CD14-positive monocyte (primary cell): ENCODE measurements around the gene STAT6. TPM values are rescaled to one million over a fixed set of nuclear protein-coding genes. Genes with fewer than 3 reads are reported as not detected.
"Not testable (repeated sequence)": the region's sequence is repeated elsewhere in the genome, so short reads cannot be mapped to it uniquely, and the experiment has no call there.

ENCODE experiments used
- DNase-seq, 3 donors: peaks; one replicate each; pipeline ENCODE4 v3.0.0-alpha.2; 2011 to 2022
- H2AFZ ChIP-seq: 2 replicates; pipeline ENCODE4 v1.6.0; 2012; ENCODE audit warnings: mild to moderate bottlenecking, low read depth, low read length, inconsistent platforms; ENCODE audit not compliant: insufficient read depth, poor library complexity, severe bottlenecking
- H3K27ac ChIP-seq, 2 donors: 1 replicate in 1 of 2; 2 replicates in 1 of 2; pipeline ENCODE4 v1.5.1; 2012 to 2013; ENCODE audit warnings: low read length in 2 of 2, control low read depth in 1 of 2, inconsistent platforms in 1 of 2, low read depth in 1 of 2, mild to moderate bottlenecking in 1 of 2
- H3K27me3 ChIP-seq, 2 donors: one replicate each; pipeline versions ENCODE4 v1.6.0 to v1.6.1; 2011 to 2013; ENCODE audit warnings: low read length in 2 of 2; ENCODE audit not compliant: control insufficient read depth in 2 of 2, insufficient read depth in 2 of 2
- H3K36me3 ChIP-seq, 2 donors: replicated peaks in 1 of 2; 1 replicate in 1 of 2; 2 replicates in 1 of 2; pipeline versions ENCODE4 v1.5.1 to v1.6.1; 2012 to 2013; ENCODE audit warnings: low read length in 2 of 2, control low read depth in 1 of 2, inconsistent platforms in 1 of 2, mild to moderate bottlenecking in 1 of 2; ENCODE audit not compliant: insufficient read depth in 2 of 2, control insufficient read depth in 1 of 2
- H3K4me1 ChIP-seq, 2 donors: 1 replicate in 1 of 2; 2 replicates in 1 of 2; pipeline versions ENCODE4 v1.5.1 to v1.6.1; 2012 to 2013; ENCODE audit warnings: low read length in 2 of 2, control low read depth in 1 of 2, inconsistent platforms in 1 of 2, mild to moderate bottlenecking in 1 of 2, moderate library complexity in 1 of 2; ENCODE audit not compliant: insufficient read depth in 2 of 2, control insufficient read depth in 1 of 2
- H3K4me2 ChIP-seq: replicated peaks from 2 replicates; pipeline ENCODE3; 2012; ENCODE audit warnings: low read length, moderate library complexity, mild to moderate bottlenecking; ENCODE audit not compliant: poor library complexity, severe bottlenecking; ENCODE audit errors: extremely low read depth
- H3K4me3 ChIP-seq, 3 experiments: fragments of 200-600 bp in 1 of 3; sonication (generic) in 1 of 3; replicated peaks in 1 of 3; 1 replicate in 2 of 3; 2 replicates in 1 of 3; pipeline ENCODE4 v1.5.1; 2011 to 2013; ENCODE audit warnings: low read length in 3 of 3, mild to moderate bottlenecking in 3 of 3, control low read depth in 2 of 3, low read depth in 2 of 3, inconsistent platforms in 1 of 3, moderate library complexity in 1 of 3
- H3K79me2 ChIP-seq: 2 replicates; pipeline ENCODE4 v1.6.0; 2012; ENCODE audit warnings: mild to moderate bottlenecking, control low read depth, inconsistent platforms, low read length, moderate library complexity; ENCODE audit not compliant: insufficient read depth
- H3K9ac ChIP-seq: 2 replicates; pipeline ENCODE4 v1.6.0; 2017; ENCODE audit warnings: low read length, mild to moderate bottlenecking; ENCODE audit not compliant: insufficient read depth, poor library complexity, severe bottlenecking
- H3K9me3 ChIP-seq, 2 donors: replicated peaks in 1 of 2; 1 replicate in 1 of 2; 2 replicates in 1 of 2; pipeline versions ENCODE4 v1.5.1 to v1.6.1; 2012 to 2013; ENCODE audit warnings: low read length in 2 of 2, control low read depth in 1 of 2; ENCODE audit not compliant: control insufficient read depth in 1 of 2, insufficient read depth in 1 of 2
- H4K20me1 ChIP-seq: 2 replicates; pipeline ENCODE4 v1.6.0; 2012; ENCODE audit warnings: mild to moderate bottlenecking, low read length, control low read depth, moderate library complexity; ENCODE audit not compliant: insufficient read depth
- H3K27ac Mint-ChIP-seq, 7 donors: one replicate each; pipeline ENCODE4 v1.8.0; 2020; ENCODE audit warnings: mild to moderate bottlenecking in 7 of 7, mixed read lengths in 7 of 7, moderate library complexity in 6 of 7, inconsistent platforms in 2 of 7
- H3K27me3 Mint-ChIP-seq, 3 donors: one replicate each; pipeline ENCODE4 v1.8.0; 2021 to 2022; ENCODE audit warnings: low read depth in 3 of 3, mild to moderate bottlenecking in 3 of 3, mixed read lengths in 3 of 3, moderate library complexity in 3 of 3, inconsistent platforms in 1 of 3
- H3K36me3 Mint-ChIP-seq, 2 donors: one replicate each; pipeline ENCODE4 v1.8.0; 2020; ENCODE audit warnings: mixed read lengths in 2 of 2, inconsistent platforms in 1 of 2, mild to moderate bottlenecking in 1 of 2
- H3K4me1 Mint-ChIP-seq: one replicate; pipeline ENCODE4 v1.8.0; 2020; ENCODE audit warnings: mild to moderate bottlenecking, mixed read lengths
- H3K4me3 Mint-ChIP-seq, 2 donors: one replicate each; pipeline ENCODE4 v1.8.0; 2020; ENCODE audit warnings: mild to moderate bottlenecking in 2 of 2, mixed read lengths in 2 of 2, moderate library complexity in 1 of 2
- H3K9me3 Mint-ChIP-seq, 7 donors: one replicate each; pipeline ENCODE4 v1.8.0; 2020 to 2022; ENCODE audit warnings: mixed read lengths in 7 of 7, mild to moderate bottlenecking in 6 of 7, moderate library complexity in 6 of 7, inconsistent platforms in 2 of 7
- CTCF ChIP-seq: fragments of 200-600 bp; IDR thresholded peaks from one replicate; pipeline ENCODE4 v1.8.0; 2022; ENCODE audit warnings: antibody characterized with exemption, mild to moderate bottlenecking
- WGBS: methylation state at CpG from one replicate; pipeline ENCODE4 v1.1.5; 2013; ENCODE audit warnings: missing lambda C conversion rate; ENCODE audit not compliant: insufficient coverage; 5-methylcytosine and 5-hydroxymethylcytosine counted together
- intact Hi-C, 2 donors: fragments of 100-400 bp; cut with micrococcal nuclease; formaldehyde crosslinking; loops; one replicate each; pipeline versions ENCODE4 v1.15.0 to v1.15.1; 2023
- polyA plus RNA-seq, 3 donors: library from polyadenylated mRNA; depleted of rRNA in 1 of 3; unstranded in 2 of 3; stranded (reverse) in 1 of 3; fragments of 300-500 nt in 2 of 3; fragments of >200 nt in 1 of 3; fragmentation: Illumina TruSeq in 2 of 3; gene quantifications; 1 replicate in 2 of 3; 2 replicates in 1 of 3; pipeline ENCODE4 v1.2.3, GENCODE V29; 2012 to 2021

STAT6 gene
- polyA plus RNA-seq, 3 donors = 132 to 637 (median 154) TPM

- peak within 1 kb of the TSS; percentile 95 for H3K4me3 Mint-ChIP-seq
- Histone ChIP-seq H3K4me2 (peak within 1 kb of the TSS; percentile 88), H2AFZ (peak within 1 kb of the TSS; percentile 83), H3K9me3 (no peaks in the 10 kb centered on the region), H3K9ac (peak within 1 kb of the TSS; percentile 59), H3K27me3 (no peaks in the 10 kb centered on the region), H3K27ac (peak within 1 kb of the TSS; percentile 31 to 80), H3K36me3 (no peaks in the 10 kb centered on the region), H3K4me3 (peak within 1 kb of the TSS; percentile 64 to 90 (median 83)), H3K79me2 (peaks cover 38% of the 10 kb centered on the region), H3K4me1 (peaks cover 16 to 21% of the 10 kb centered on the region in 2 donors), H4K20me1 (no peaks in the 10 kb centered on the region)
- TF ChIP-seq CTCF = no peak
- H3K9me3 Mint-ChIP-seq = no peaks in the 10 kb centered on the region
- H3K36me3 Mint-ChIP-seq = no peaks in the 10 kb centered on the region
- intact Hi-C loops = loop anchor here in 1 of 2 donors (5.0 kb wide), 1 partner anchor 34 kb away; the partner anchor contains the start of gene STAT6
- DNase-seq = peak; percentile 100
- WGBS = 0% methylated on average over 24 of the region's 39 CpGs
- peak within 1 kb of the TSS; percentile 87 to 94 (median 92) for H3K27ac Mint-ChIP-seq
- peaks cover 23% of the 10 kb centered on the region for H3K4me1 Mint-ChIP-seq
- no peaks in the 10 kb centered on the region for H3K27me3 Mint-ChIP-seq
These were observed 32.4 kb downstream of the STAT6 start, which contains the start of gene NEMP1 for GRCh38 chr12:57078519-57079404. NEMP1 (minus strand) TSS chr12:57078791; CDS start chr12:57078745, 46 bp downstream.

GRCh38 chr12:57073566-57074450, 37.4 kb downstream of the STAT6 start:
- intact Hi-C loops = loop anchor here in 1 of 2 donors (5.0 kb wide), 1 partner anchor 38 kb away; the partner anchor contains the start of gene STAT6
- peaks cover 15 to 23% of the 10 kb centered on the region in 2 donors for H3K4me1 ChIP-seq
- not testable (repeated sequence) for H3K4me3 Mint-ChIP-seq, H4K20me1 ChIP-seq, H3K9me3 ChIP-seq, DNase-seq, H2AFZ ChIP-seq, H3K9ac ChIP-seq, H3K9me3 Mint-ChIP-seq, H3K27me3 ChIP-seq, H3K4me3 ChIP-seq, H3K36me3 ChIP-seq, H3K27me3 Mint-ChIP-seq, H3K4me2 ChIP-seq
- Mint-ChIP-seq H3K36me3 (peaks cover 16 to 17% of the 10 kb centered on the region in 2 donors), H3K4me1 (peaks cover 24% of the 10 kb centered on the region), H3K27ac (peak overlapping the region in 6 of 7 donors; percentile 40 to 82 (median 48))
- peaks cover 45% of the 10 kb centered on the region for H3K79me2 ChIP-seq
- 100% methylated on average over 1 of the region's 6 CpGs for WGBS
- peak overlapping the region in 1 of 2 donors; percentile 7 for H3K27ac ChIP-seq
